Panc1 (cell line): ENCODE data around the gene TBC1D32. TPM values are rescaled to one million over a fixed set of nuclear protein-coding genes. Genes with fewer than 3 reads are reported as not detected.

Source experiments
- ATAC-seq: fragments of 200-7000 bp; cut with Tn5 transposase; 2 replicates; pipeline ENCODE4 v1.9.1; 2020; ENCODE audit warnings: mild to moderate bottlenecking, moderate library complexity
- BruUV-seq: library from RNA; stranded (reverse); fragments of 400-500 nt; replicated peaks from 2 replicates; lab custom pipeline; 2021; lab: Mats Ljungman, UMichigan
- CTCF ChIA-PET: fragments of 300-600 bp; sonication (Branson Sonifier 250); formaldehyde crosslinking; loops from one replicate; lab custom pipeline; 2022; ENCODE audit warnings: antibody characterized with exemption; lab: Charles Lee
- POLR2A ChIA-PET: fragments of 300-600 bp; sonication (Branson Sonifier 250); formaldehyde crosslinking; loops from one replicate; lab custom pipeline; 2022; ENCODE audit warnings: antibody characterized with exemption; lab: Charles Lee
- DNase-seq: peaks from one replicate; pipeline ENCODE4 v3.0.0-alpha.2; 2010; ENCODE audit warnings: low read depth, low spot score
- H3K27ac ChIP-seq: 2 replicates; pipeline ENCODE4 v1.5.1; 2011; ENCODE audit warnings: mild to moderate bottlenecking, low read length, inconsistent platforms
- H3K27me3 ChIP-seq: fragments of 200-500 bp; sonication (Bioruptor generic); 2 replicates; pipeline ENCODE4 v1.6.0; 2014; ENCODE audit warnings: low read length, inconsistent platforms; ENCODE audit not compliant: control insufficient read depth, insufficient read depth
- H3K36me3 ChIP-seq: fragments of 200-500 bp; sonication (Bioruptor generic); 2 replicates; pipeline ENCODE4 v1.5.1; 2014; ENCODE audit warnings: inconsistent platforms, mild to moderate bottlenecking, low read length, moderate library complexity; ENCODE audit not compliant: control insufficient read depth, insufficient read depth
- H3K4me1 ChIP-seq: 2 replicates; pipeline ENCODE4 v1.5.1; 2011; ENCODE audit warnings: inconsistent platforms, mild to moderate bottlenecking, low read length, moderate library complexity; ENCODE audit not compliant: control insufficient read depth, insufficient read depth
- H3K4me3 ChIP-seq, 2 experiments: 2 replicates each; pipeline ENCODE4 v1.5.1; 2011 to 2012; ENCODE audit warnings: low read depth in 2 of 2, low read length in 2 of 2, mild to moderate bottlenecking in 2 of 2, inconsistent platforms in 1 of 2, moderate library complexity in 1 of 2
- H3K9me3 ChIP-seq: fragments of 200-500 bp; sonication (Bioruptor generic); 2 replicates; pipeline ENCODE4 v1.5.1; 2014; ENCODE audit warnings: low read depth, mild to moderate bottlenecking, inconsistent platforms, low read length, moderate library complexity; ENCODE audit not compliant: control insufficient read depth, insufficient read depth
- POLR2AphosphoS5 ChIP-seq: IDR thresholded peaks from 2 replicates; pipeline ENCODE4 v1.6.1; 2012; ENCODE audit warnings: mild to moderate bottlenecking, low read depth, low read length, moderate library complexity
- SIN3A ChIP-seq: IDR thresholded peaks from 2 replicates; pipeline ENCODE4 v1.6.1; 2012; ENCODE audit warnings: low read depth, mild to moderate bottlenecking, low read length, moderate library complexity, borderline replicate concordance; ENCODE audit not compliant: insufficient read depth
- TCF7L2 ChIP-seq: IDR thresholded peaks from 2 replicates; pipeline ENCODE4 v1.6.1; 2011; ENCODE audit warnings: mild to moderate bottlenecking, low read depth, low read length, inconsistent platforms
- in situ Hi-C: cut with HindIII; loops from 2 replicates; pipeline ENCODE4 v1.10.0; 2016; ENCODE audit warnings: low sequenced_read_pairs, low pct_unique_long_range_greater_than_20kb
- intact Hi-C: fragments of 100-400 bp; cut with micrococcal nuclease; formaldehyde crosslinking; loops from one replicate; pipeline ENCODE4 v1.10.0; 2022; ENCODE audit not compliant: unreplicated experiment
- total RNA-seq: library from RNA; stranded (reverse); gene quantifications from one replicate; pipeline ENCODE4 v1.2.1, GENCODE V29; 2021; ENCODE audit not compliant: unreplicated experiment
- TF ChIP-seq, protein P1 (sequence below), 2 experiments: IDR thresholded peaks; 2 replicates each; pipeline ENCODE4 v1.6.1; 2011 to 2012; ENCODE audit warnings: low read depth in 2 of 2, control low read depth in 1 of 2, low read length in 1 of 2, mild to moderate bottlenecking in 1 of 2, moderate library complexity in 1 of 2; ENCODE audit not compliant: insufficient read depth in 1 of 2
- TF ChIP-seq, protein P2 (sequence below): fragments of 450-650 bp; IDR thresholded peaks from 2 replicates; pipeline ENCODE4 v1.5.1; 2017; ENCODE audit warnings: mild to moderate bottlenecking

The TBC1D32 gene
- total RNA-seq, 1 experiment from 2014 or later, result 15.8 TPM

DNA sequence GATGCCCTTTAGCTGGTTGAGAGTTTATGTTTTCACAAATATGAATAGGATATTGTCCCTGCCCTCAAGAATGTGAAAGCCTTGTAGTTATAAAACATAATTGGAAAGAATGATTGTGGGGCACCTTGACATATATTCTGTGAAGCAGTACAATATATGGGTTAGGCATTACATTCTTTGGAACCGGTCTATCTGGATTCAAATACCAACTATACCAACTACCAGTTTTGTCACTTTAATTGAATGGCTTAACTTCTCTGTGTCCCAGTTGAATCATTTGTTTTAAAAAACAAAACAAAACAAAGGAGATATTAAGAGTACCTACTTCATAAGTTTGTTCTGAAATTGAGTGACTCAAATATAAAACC, 146.5 kb downstream of the TBC1D32 start:
- H3K9me3 ChIP-seq, result no peaks in the 10 kb centered on the region
- ATAC-seq (no peak), DNase-seq (no peak)
- H3K4me3 ChIP-seq, result no peak overlapping the region
- ChIA-PET CTCF (interaction anchor here (0.6 kb wide), 1 partner anchor 118 kb away, joined by 4 read pairs; no protein-coding TSS in a partner anchor), POLR2A (no interaction called here)
- TF ChIP-seq TCF7L2 (no peak), SIN3A (no peak)
- TF ChIP-seq, protein P1, sequence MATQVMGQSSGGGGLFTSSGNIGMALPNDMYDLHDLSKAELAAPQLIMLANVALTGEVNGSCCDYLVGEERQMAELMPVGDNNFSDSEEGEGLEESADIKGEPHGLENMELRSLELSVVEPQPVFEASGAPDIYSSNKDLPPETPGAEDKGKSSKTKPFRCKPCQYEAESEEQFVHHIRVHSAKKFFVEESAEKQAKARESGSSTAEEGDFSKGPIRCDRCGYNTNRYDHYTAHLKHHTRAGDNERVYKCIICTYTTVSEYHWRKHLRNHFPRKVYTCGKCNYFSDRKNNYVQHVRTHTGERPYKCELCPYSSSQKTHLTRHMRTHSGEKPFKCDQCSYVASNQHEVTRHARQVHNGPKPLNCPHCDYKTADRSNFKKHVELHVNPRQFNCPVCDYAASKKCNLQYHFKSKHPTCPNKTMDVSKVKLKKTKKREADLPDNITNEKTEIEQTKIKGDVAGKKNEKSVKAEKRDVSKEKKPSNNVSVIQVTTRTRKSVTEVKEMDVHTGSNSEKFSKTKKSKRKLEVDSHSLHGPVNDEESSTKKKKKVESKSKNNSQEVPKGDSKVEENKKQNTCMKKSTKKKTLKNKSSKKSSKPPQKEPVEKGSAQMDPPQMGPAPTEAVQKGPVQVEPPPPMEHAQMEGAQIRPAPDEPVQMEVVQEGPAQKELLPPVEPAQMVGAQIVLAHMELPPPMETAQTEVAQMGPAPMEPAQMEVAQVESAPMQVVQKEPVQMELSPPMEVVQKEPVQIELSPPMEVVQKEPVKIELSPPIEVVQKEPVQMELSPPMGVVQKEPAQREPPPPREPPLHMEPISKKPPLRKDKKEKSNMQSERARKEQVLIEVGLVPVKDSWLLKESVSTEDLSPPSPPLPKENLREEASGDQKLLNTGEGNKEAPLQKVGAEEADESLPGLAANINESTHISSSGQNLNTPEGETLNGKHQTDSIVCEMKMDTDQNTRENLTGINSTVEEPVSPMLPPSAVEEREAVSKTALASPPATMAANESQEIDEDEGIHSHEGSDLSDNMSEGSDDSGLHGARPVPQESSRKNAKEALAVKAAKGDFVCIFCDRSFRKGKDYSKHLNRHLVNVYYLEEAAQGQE (IDR thresholded peaks at IDR 0.05; ENCODE audit: insufficient read depth in 1 of 2, low read depth in 2 of 2, low read length in 1 of 2), result no peak
- intact Hi-C loops, result no loop called here
- BruUV-seq, result no TSS peak
- H3K27me3 ChIP-seq, result no peaks in the 10 kb centered on the region
- H3K4me1 ChIP-seq, result no peaks in the 10 kb centered on the region
- no peaks in the 10 kb centered on the region for H3K36me3 ChIP-seq
- no peak overlapping the region for H3K27ac ChIP-seq
- in situ Hi-C loops, result no loop called here

DNA sequence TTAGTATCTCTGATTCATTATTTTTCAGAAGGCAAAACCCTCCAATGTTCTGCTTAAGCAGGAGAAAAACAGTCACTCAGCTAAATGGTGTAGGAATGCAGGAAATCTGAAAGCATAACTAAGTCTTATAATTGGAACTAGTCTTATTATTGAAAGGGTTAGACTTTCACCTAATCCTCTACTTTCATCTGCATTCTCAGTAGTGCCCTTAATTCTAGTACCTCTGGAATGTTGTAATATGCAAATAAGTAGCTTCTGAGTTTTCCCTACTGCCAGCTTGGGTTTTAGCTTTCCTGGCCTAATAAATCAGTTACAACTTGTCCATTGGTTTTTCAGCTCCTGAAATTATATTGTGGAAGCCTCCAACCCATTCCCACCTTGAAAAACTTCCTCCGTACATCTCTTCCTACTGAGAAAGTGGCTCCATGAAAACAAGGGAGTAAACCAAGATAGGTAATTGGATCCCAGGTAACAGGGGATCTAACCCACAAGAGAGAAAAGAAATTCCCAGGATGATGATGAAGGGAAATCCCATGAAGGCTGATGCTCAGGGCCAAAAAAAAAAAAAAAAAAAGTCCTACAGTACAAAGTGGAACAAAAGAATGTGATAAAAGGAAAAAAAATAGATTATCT, 147.0 kb downstream of the TBC1D32 start:
- BruUV-seq, result no TSS peak

More for the DNA sequence above, 147.0 kb downstream of the TBC1D32 start:
- in situ Hi-C loops (no loop called here), intact Hi-C loops (no loop called here)
- Histone ChIP-seq H3K4me3 (no peak overlapping the region), H3K27me3 (no peaks in the 10 kb centered on the region), H3K27ac (no peak overlapping the region), H3K4me1 (no peaks in the 10 kb centered on the region), H3K36me3 (no peaks in the 10 kb centered on the region), H3K9me3 (no peaks in the 10 kb centered on the region)
- ChIA-PET POLR2A (no interaction called here), CTCF (interaction anchor here (0.6 kb wide), 1 partner anchor 119 kb away, joined by 4 read pairs; no protein-coding TSS in a partner anchor)
- TF ChIP-seq POLR2AphosphoS5 (no peak), TCF7L2 (no peak), SIN3A (no peak)
- TF ChIP-seq, protein P2, sequence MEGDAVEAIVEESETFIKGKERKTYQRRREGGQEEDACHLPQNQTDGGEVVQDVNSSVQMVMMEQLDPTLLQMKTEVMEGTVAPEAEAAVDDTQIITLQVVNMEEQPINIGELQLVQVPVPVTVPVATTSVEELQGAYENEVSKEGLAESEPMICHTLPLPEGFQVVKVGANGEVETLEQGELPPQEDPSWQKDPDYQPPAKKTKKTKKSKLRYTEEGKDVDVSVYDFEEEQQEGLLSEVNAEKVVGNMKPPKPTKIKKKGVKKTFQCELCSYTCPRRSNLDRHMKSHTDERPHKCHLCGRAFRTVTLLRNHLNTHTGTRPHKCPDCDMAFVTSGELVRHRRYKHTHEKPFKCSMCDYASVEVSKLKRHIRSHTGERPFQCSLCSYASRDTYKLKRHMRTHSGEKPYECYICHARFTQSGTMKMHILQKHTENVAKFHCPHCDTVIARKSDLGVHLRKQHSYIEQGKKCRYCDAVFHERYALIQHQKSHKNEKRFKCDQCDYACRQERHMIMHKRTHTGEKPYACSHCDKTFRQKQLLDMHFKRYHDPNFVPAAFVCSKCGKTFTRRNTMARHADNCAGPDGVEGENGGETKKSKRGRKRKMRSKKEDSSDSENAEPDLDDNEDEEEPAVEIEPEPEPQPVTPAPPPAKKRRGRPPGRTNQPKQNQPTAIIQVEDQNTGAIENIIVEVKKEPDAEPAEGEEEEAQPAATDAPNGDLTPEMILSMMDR, result no peak
- TF ChIP-seq, protein P1 (IDR thresholded peaks at IDR 0.05; ENCODE audit: insufficient read depth in 1 of 2, low read depth in 2 of 2, low read length in 1 of 2), result no peak
- DNase-seq (no peak), ATAC-seq (no peak)
